NAMALWA (cell line): Measurements from ENCODE around the gene KLHL18.
"Not testable (repeated sequence)": the region's sequence is repeated elsewhere in the genome, so short reads cannot be mapped to it uniquely, and the experiment has no call there.

Experiments
- DNase-seq: peaks from one replicate; pipeline ENCODE4 v3.0.0-alpha.2; 2015; ENCODE audit warnings: low spot score

Gene KLHL18

GRCh38 chr3:47314056-47314764 is 31.5 kb downstream of the KLHL18 start:
- no peak for DNase-seq

GRCh38 chr3:47315069-47315647 is 32.4 kb downstream of the KLHL18 start:
- DNase-seq: no peak

- DNase-seq: not testable (repeated sequence)
Measured at GRCh38 chr3:47316151-47316550, 33.4 kb downstream of the KLHL18 start.

GRCh38 chr3:47318916-47319315 is 36.2 kb downstream of the KLHL18 start:
- DNase-seq: no peak

- DNase-seq: no peak
Measured at GRCh38 chr3:47319956-47320355, 37.2 kb downstream of the KLHL18 start.

- DNase-seq: no peak
Measured at GRCh38 chr3:47323431-47324277, 40.9 kb downstream of the KLHL18 start.

GRCh38 chr3:47324278-47324865 is 41.6 kb downstream of the KLHL18 start:
- DNase-seq: peak; percentile 59

- DNase-seq: no peak
Measured at GRCh38 chr3:47333907-47334306, 51.2 kb downstream of the KLHL18 start.

GRCh38 chr3:47337656-47338055 is 54.9 kb downstream of the KLHL18 start:
- DNase-seq: no peak

GRCh38 chr3:47339951-47340350 is 57.2 kb downstream of the KLHL18 start:
- DNase-seq: no peak

GRCh38 chr3:47340866-47341265 is 58.1 kb downstream of the KLHL18 start:
- DNase-seq: no peak

- DNase-seq: no peak
Measured at GRCh38 chr3:47342151-47342550, 59.4 kb downstream of the KLHL18 start.

GRCh38 chr3:47342812-47343211 is 60.1 kb downstream of the KLHL18 start:
- no peak for DNase-seq

GRCh38 chr3:47343471-47343971 is 60.8 kb downstream of the KLHL18 start:
- DNase-seq: no peak

GRCh38 chr3:47344971-47345370 is 62.2 kb downstream of the KLHL18 start:
- DNase-seq: no peak

- DNase-seq: peak; percentile 58
Measured at GRCh38 chr3:47347217-47347801, 64.6 kb downstream of the KLHL18 start.

GRCh38 chr3:47348411-47349154 is 65.8 kb downstream of the KLHL18 start:
- no peak for DNase-seq

GRCh38 chr3:47355010-47355409 is 72.3 kb downstream of the KLHL18 start:
- DNase-seq: no peak

- no peak for DNase-seq
Measured at GRCh38 chr3:47356201-47356600, 73.5 kb downstream of the KLHL18 start.

- no peak for DNase-seq
Measured at GRCh38 chr3:47359323-47359722, 76.6 kb downstream of the KLHL18 start.

- DNase-seq: not testable (repeated sequence)
Measured at GRCh38 chr3:47360110-47360517, 77.4 kb downstream of the KLHL18 start.
